GM12891 (cell line): ENCODE measurements around the gene ARTN.

Experiments
- POLR2A ChIP-seq: IDR thresholded peaks from 2 replicates; pipeline ENCODE4 v1.6.1; 2011; ENCODE audit warnings: low read depth, low read length, control low read depth
- POLR2AphosphoS5 ChIP-seq: IDR thresholded peaks from 2 replicates; pipeline ENCODE4 v1.6.1; 2011; ENCODE audit warnings: low read depth, low read length, control low read depth

GRCh38 chr1:43979528-43980254 lies 46.1 kb downstream of the ARTN start:
- TF ChIP-seq POLR2AphosphoS5: no peak
- TF ChIP-seq POLR2A: no peak
